Ascending aorta (tissue), 2 donors: ENCODE results near the gene DCST2. TPM values are rescaled to one million over a fixed set of nuclear protein-coding genes. Genes with fewer than 3 reads are reported as not detected.

Experiments
- DNase-seq, 2 donors: peaks; one replicate each; pipeline ENCODE4 v3.0.0-alpha.2; 2019; ENCODE audit warnings: low spot score in 2 of 2
- H3K27ac ChIP-seq, 2 donors: fragments of 200-600 bp; sonication (generic); one replicate each; pipeline ENCODE4 v1.5.1; 2016 to 2017; ENCODE audit warnings: mild to moderate bottlenecking in 1 of 2
- H3K27me3 ChIP-seq: fragments of 200-600 bp; sonication (generic); one replicate; pipeline ENCODE4 v1.5.1; 2017
- H3K36me3 ChIP-seq, 2 donors: fragments of 200-600 bp; sonication (generic); one replicate each; pipeline ENCODE4 v1.5.1; 2016
- H3K4me1 ChIP-seq, 2 donors: fragments of 200-600 bp; sonication (generic); one replicate each; pipeline ENCODE4 v1.5.1; 2016 to 2017; ENCODE audit warnings: mild to moderate bottlenecking in 1 of 2
- H3K4me3 ChIP-seq, 2 donors: fragments of 200-600 bp; sonication (generic); one replicate each; pipeline ENCODE4 v1.5.1; 2016 to 2017; ENCODE audit warnings: mild to moderate bottlenecking in 1 of 2
- H3K9me3 ChIP-seq, 2 donors: fragments of 200-600 bp; sonication (generic); one replicate each; pipeline ENCODE4 v1.5.1; 2016
- intact Hi-C: fragments of 100-400 bp; cut with DNase I; formaldehyde crosslinking; loops from one replicate; pipeline ENCODE4 v1.15.1; 2023
- total RNA-seq: library from RNA; depleted of rRNA; stranded (reverse); fragments of >200 nt; gene quantifications from one replicate; pipeline ENCODE4 v1.1.0, GENCODE V29; 2016
- TF ChIP-seq, protein P1 (sequence below), 3 experiments: fragments of 200-600 bp in 2 of 3; fragments of 450-650 bp in 1 of 3; sonication (generic) in 2 of 3; IDR thresholded peaks; one replicate each; pipeline ENCODE4 v1.5.1; 2016 to 2019; ENCODE audit warnings: antibody characterized with exemption in 3 of 3, mild to moderate bottlenecking in 1 of 3, moderate library complexity in 1 of 3

Gene DCST2
- total RNA-seq, 1 donor from 2014 or later, result 0.64 TPM

DNA sequence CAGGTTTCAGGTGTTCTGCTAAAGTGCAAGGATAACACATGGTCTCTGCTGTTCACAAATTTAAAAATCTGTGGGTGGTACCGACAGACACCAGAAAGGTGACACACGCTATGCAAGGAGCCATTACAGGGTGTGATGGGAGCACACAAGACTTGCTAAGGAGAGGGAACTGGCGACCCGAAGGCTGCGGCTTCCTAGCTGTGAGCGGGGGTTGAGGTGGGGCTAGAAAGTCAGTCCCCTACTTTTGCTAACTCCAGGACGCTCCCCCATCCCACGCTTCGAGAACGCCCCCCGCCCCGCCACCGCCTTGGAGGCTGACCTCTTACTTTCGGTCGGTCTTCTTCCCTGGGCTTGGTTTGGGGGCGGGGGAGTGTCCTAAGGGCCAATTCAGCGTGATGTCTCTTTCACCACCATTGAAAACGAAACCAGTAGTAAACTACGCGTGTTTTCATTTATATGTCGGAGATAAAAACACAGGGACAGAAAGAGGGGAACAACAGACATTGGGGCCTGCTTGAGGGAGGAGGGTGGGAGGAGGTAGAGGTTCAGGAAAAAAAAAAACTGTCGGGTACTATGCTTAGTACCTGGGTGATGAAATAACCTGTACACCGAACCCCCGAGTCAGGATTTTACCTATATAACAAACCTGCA lies 58.0 kb downstream of the DCST2 start:
- TF ChIP-seq, protein P1, sequence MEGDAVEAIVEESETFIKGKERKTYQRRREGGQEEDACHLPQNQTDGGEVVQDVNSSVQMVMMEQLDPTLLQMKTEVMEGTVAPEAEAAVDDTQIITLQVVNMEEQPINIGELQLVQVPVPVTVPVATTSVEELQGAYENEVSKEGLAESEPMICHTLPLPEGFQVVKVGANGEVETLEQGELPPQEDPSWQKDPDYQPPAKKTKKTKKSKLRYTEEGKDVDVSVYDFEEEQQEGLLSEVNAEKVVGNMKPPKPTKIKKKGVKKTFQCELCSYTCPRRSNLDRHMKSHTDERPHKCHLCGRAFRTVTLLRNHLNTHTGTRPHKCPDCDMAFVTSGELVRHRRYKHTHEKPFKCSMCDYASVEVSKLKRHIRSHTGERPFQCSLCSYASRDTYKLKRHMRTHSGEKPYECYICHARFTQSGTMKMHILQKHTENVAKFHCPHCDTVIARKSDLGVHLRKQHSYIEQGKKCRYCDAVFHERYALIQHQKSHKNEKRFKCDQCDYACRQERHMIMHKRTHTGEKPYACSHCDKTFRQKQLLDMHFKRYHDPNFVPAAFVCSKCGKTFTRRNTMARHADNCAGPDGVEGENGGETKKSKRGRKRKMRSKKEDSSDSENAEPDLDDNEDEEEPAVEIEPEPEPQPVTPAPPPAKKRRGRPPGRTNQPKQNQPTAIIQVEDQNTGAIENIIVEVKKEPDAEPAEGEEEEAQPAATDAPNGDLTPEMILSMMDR (IDR thresholded peaks at IDR 0.05), result no peak
- intact Hi-C loops, result loop anchor here (1.0 to 2.0 kb wide), 3 partner anchors 8 to 75 kb away; partner anchors contain the start of genes ADAM15 and FLAD1
- peak overlapping the region; percentile 61 to 82 for H3K4me3 ChIP-seq
- H3K4me1 ChIP-seq, result peaks cover 20 to 22% of the 10 kb centered on the region in 2 donors
- no peaks in the 10 kb centered on the region for H3K9me3 ChIP-seq
- H3K27ac ChIP-seq, result peak overlapping the region; percentile 95 to 99
- no peaks in the 10 kb centered on the region for H3K27me3 ChIP-seq
- peaks cover 5% of the 10 kb centered on the region in 2 donors for H3K36me3 ChIP-seq
- DNase-seq, result peak in 1 of 2 donors; percentile 79

DNA sequence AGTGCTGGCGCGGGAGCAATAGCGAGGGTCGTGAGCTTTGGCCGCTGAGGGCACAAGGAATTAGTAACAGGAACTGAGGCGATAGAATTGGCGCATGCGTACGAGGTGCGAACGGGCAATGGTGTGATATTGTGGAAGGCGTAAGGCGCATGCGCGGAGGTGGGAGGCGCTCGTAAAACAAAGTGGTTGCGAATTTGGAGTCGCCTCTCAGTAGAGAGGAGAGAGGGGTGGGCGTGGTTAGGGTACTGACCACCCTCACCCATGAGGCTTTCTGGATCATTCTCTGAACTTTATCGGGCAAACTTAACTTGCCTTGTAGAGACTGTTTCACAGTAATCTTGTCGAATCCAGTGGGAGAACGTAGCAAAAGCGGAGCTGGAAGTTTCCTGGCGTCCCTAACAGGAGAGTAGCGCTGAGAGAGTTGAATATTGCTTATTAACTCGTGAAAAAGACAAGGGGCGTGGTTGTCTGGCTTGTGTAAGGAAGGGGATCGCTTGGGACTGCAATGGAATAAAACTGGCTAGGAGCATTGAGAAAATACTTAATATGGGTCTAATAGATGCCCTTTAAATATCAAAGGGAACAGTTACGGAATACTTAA lies 58.7 kb downstream of the DCST2 start:
- TF ChIP-seq, protein P1 (IDR thresholded peaks at IDR 0.05), result no peak
- DNase-seq, result peak; percentile 83 to 97
- intact Hi-C loops, result loop anchor here (1.0 to 2.0 kb wide), 4 partner anchors 8 to 76 kb away; partner anchors contain the start of genes ADAM15, FLAD1 and ZBTB7B
- H3K27me3 ChIP-seq, result no peaks in the 10 kb centered on the region
- no peaks in the 10 kb centered on the region for H3K9me3 ChIP-seq
- peak overlapping the region; percentile 95 to 99 for H3K27ac ChIP-seq
- H3K4me1 ChIP-seq, result peaks cover 21 to 28% of the 10 kb centered on the region in 2 donors
- H3K4me3 ChIP-seq, result peak overlapping the region; percentile 61 to 82
- H3K36me3 ChIP-seq, result peaks cover 5% of the 10 kb centered on the region in 2 donors

DNA sequence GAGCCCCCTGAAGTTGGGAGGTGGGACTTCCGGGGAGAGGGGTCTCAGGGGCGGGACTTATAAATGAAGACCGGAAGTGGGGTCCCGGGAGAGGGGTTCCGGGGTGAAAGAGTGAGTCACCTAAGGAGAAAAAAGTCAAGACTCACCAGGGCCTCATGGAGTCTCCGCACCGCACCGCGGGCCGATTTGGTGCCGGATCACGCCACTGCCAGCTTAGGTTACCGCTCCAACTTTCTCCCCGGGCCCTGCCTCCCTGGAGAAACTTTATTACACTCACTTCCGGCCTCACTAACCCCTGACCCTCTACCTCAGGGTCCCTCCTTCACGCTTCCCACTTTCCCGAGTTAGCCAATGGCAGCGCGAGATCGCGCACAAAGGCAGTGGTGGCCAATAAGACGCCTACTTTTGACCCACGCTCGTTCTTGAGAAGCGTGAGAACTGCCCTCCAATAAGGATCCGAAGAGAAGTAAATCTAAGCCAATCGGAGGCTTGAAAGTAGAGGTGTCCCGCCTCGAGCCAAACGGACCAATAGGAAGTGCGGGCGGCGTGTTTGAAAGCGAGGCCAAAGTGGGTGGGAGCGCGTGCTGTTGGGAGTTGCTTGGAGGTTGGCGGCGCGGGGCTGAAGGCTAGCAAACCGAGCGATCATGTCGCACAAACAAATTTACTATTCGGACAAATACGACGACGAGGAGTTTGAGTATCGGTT lies 59.3 kb downstream of the DCST2 start, which contains the start of gene CKS1B:
TSS of gene CKS1B (plus strand) at position 580 of the 706 bp plus-strand sequence. CDS start at position 645, 65 bp downstream.
- H3K27ac ChIP-seq, result peak within 1 kb of the TSS; percentile 95 to 99
- peaks cover 22 to 33% of the 10 kb centered on the region in 2 donors for H3K4me1 ChIP-seq
- H3K27me3 ChIP-seq, result no peaks in the 10 kb centered on the region
- peak; percentile 97 to 99 for DNase-seq
- peak within 1 kb of the TSS; percentile 61 to 82 for H3K4me3 ChIP-seq
- intact Hi-C loops, result loop anchor here (1.0 to 2.0 kb wide), 3 partner anchors 28 to 77 kb away; partner anchors contain the start of genes ADAM15 and ZBTB7B
- H3K9me3 ChIP-seq, result no peaks in the 10 kb centered on the region
- TF ChIP-seq, protein P1 (IDR thresholded peaks at IDR 0.05), result no peak
- H3K36me3 ChIP-seq, result peaks cover 5% of the 10 kb centered on the region in 2 donors

DNA sequence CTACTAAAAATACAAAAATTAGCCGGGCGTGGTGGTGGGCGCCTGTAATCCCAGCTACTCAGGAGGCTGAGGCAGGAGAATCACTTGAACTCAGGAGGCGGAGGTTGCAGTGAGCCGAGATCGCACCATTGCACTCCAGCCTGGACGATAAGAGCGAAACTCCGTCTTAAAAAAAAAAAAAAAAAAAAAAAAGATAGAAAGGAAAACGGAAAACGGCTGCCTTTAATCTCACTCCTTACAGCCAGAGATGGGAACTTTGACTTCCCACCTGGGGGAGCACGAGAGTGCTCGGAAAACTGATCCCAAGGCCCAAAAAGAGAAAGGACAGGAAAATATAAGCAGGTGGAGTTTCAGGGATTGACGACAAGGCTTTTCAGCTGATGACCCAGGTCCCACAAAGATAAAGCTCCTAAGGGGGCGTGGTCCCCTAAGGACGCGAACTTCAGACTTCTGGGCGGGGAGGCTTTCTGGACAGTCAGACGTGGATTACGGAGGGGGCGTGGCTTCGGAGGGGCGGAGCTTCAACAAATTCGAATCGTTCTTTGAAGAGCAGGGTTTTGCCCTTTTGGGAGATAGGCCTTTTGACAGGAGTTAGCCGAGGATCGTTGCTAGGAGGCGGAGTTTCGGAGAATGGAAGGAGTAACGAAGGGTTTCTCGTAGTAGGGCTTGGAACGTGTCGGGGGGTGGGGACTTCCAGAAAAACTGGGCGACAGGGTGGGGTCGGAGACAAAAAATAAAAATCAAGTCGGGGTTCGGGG lies 60.1 kb downstream of the DCST2 start:
- intact Hi-C loops, result loop anchor here (1.0 to 2.0 kb wide), 3 partner anchors 29 to 77 kb away; partner anchors contain the start of genes ADAM15 and ZBTB7B
- H3K36me3 ChIP-seq, result peaks cover 5 to 8% of the 10 kb centered on the region in 2 donors
- no peaks in the 10 kb centered on the region for H3K27me3 ChIP-seq
- H3K4me1 ChIP-seq, result peaks cover 22 to 35% of the 10 kb centered on the region in 2 donors
- peak overlapping the region; percentile 95 to 99 for H3K27ac ChIP-seq
- H3K4me3 ChIP-seq, result peak overlapping the region; percentile 61 to 82
- DNase-seq, result peak; percentile 92 to 99
- H3K9me3 ChIP-seq, result no peaks in the 10 kb centered on the region
- TF ChIP-seq, protein P1 (IDR thresholded peaks at IDR 0.05), result peak in 1 of 3 experiments; percentile 26
